ENCODE results near the gene DPF3.

The DPF3 gene

GRCh38 chr14:72845683-72846082, 48.2 kb downstream of the DPF3 start:
- H3K4me3 ChIP-seq (ENCODE audit: low read length), result no peak overlapping the region

GRCh38 chr14:72845196-72845595, 48.7 kb downstream of the DPF3 start:
- DNase-seq (ENCODE audit: low read depth), result no peak
- TF ChIP-seq CTCF (conservative IDR thresholded peaks at IDR 0.05; ENCODE audit: low read depth, low read length), result no peak
- H3K4me3 ChIP-seq (ENCODE audit: low read length), result no peak overlapping the region

More at GRCh38 chr14:72845683-72846082, 48.2 kb downstream of the DPF3 start:
- TF ChIP-seq CTCF (conservative IDR thresholded peaks at IDR 0.05; ENCODE audit: low read depth, low read length), result no peak
- DNase-seq (ENCODE audit: low read depth), result no peak

GRCh38 chr14:72844524-72844923, 49.4 kb downstream of the DPF3 start:
- no peak overlapping the region for H3K4me3 ChIP-seq (ENCODE audit: low read length)
- DNase-seq (ENCODE audit: low read depth), result no peak
- TF ChIP-seq CTCF (conservative IDR thresholded peaks at IDR 0.05; ENCODE audit: low read depth, low read length), result no peak

DNA sequence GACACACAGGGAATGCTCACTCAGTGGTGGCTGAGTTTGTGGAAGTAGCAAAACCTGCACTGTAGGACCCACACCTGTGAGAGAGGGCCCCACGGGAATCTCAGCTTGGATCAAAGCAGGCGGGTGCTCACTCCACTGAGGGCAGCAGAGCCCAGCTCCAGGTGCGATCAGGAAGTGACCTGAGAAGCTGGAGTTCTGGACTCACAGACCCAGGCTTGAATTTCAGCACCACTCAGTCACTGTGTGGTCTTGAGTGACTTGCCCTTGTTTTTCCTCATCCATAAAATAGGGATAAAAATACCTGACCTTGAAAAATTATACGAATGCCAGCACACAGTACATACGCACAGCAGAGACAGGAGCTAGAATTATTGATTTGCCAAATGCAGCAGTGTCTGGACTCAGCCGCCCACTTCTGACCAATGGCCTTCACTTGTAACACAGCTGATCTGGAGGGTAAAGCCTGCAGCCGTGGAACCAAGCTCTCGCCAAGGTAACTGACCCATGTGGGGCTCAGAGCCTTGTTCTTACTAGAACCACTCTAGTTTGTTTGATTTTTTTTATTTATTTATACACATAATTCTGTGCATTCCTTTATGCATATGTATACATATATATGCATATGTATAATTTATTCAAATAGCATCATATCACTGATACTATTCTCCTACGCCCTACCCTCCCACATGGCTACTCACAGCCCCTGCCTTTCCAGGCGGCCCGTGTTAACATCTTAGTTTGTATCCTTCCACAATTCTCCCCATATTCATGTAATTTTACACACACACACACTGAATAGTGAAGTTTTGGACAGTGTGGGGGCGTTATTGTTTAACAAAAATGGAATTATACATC, 53.9 kb downstream of the DPF3 start:
- no peak for TF ChIP-seq CTCF (conservative IDR thresholded peaks at IDR 0.05; ENCODE audit: low read depth, low read length)
- H3K4me3 ChIP-seq (ENCODE audit: low read length), result no peak overlapping the region
- no peak for DNase-seq (ENCODE audit: low read depth)

- TF ChIP-seq CTCF (conservative IDR thresholded peaks at IDR 0.05; ENCODE audit: low read depth, low read length), result no peak
- no peak for DNase-seq (ENCODE audit: low read depth)
Measured at GRCh38 chr14:72839351-72839750, 54.5 kb downstream of the DPF3 start.

GRCh38 chr14:72836085-72836484, 57.8 kb downstream of the DPF3 start:
- H3K4me3 ChIP-seq (ENCODE audit: low read length), result no peak overlapping the region
- no peak for TF ChIP-seq CTCF (conservative IDR thresholded peaks at IDR 0.05; ENCODE audit: low read depth, low read length)
- DNase-seq (ENCODE audit: low read depth), result no peak

More at GRCh38 chr14:72839351-72839750, 54.5 kb downstream of the DPF3 start:
- no peak overlapping the region for H3K4me3 ChIP-seq (ENCODE audit: low read length)

DNA sequence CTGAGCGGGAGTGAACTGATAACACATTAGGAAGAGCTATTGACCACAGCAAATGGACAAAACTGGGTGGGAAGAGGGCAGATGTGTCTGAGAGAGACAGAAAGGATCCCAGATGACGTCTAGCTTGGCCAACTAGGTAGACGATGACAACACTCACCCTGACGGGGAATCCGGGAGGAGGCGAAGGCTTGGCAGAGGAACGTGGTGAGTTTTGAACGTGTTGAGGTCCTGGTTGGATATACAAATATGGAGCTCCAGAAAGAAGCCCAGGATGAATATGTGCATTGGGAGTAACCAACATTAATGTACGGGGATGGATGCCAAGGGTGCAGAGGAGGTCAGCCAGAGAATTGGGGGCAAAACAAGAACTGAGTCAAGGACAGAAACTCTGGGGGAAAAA, 60.7 kb downstream of the DPF3 start:
- no peak overlapping the region for H3K4me3 ChIP-seq (ENCODE audit: low read length)
- DNase-seq (ENCODE audit: low read depth), result no peak
- no peak for TF ChIP-seq CTCF (conservative IDR thresholded peaks at IDR 0.05; ENCODE audit: low read depth, low read length)
